Body of pancreas (tissue), 4 donors: ENCODE data around the gene CLEC4E. TPM values are rescaled to one million over a fixed set of nuclear protein-coding genes. Genes with fewer than 3 reads are reported as not detected.
A peak's percentile ranks its signal among the peaks of the same experiment; 100 is the strongest.
"Not testable (repeated sequence)": the region's sequence is repeated elsewhere in the genome, so short reads cannot be mapped to it uniquely, and the experiment has no call there.

Source experiments
- ATAC-seq: fragments of 150-250 bp; one replicate; pipeline ENCODE4 v1.9.1; 2016
- DNase-seq, 4 donors: peaks; one replicate each; pipeline ENCODE4 v3.0.0-alpha.2; 2019
- H3K27ac ChIP-seq, 4 donors: fragments of 200-600 bp; sonication (generic); 1 replicate in 3 of 4; 2 replicates in 1 of 4; pipeline versions ENCODE4 v1.5.1 to v1.6.1; 2016 to 2019; ENCODE audit warnings: mild to moderate bottlenecking in 1 of 4, mixed read lengths in 1 of 4, moderate library complexity in 1 of 4
- H3K27me3 ChIP-seq, 2 donors: fragments of 200-600 bp; sonication (generic); one replicate each; pipeline ENCODE4 v1.6.0; 2016; ENCODE audit warnings: mild to moderate bottlenecking in 1 of 2
- H3K36me3 ChIP-seq, 2 donors: fragments of 200-600 bp; sonication (generic); replicated peaks in 1 of 2; 2 replicates each; pipeline ENCODE4 v1.5.1; 2016; ENCODE audit warnings: low read depth in 2 of 2; ENCODE audit not compliant: insufficient read depth in 1 of 2
- H3K4me1 ChIP-seq: fragments of 200-600 bp; sonication (generic); one replicate; pipeline ENCODE4 v1.6.0; 2016
- H3K4me3 ChIP-seq, 2 donors: fragments of 200-600 bp; sonication (generic); 1 replicate in 1 of 2; 2 replicates in 1 of 2; pipeline ENCODE4 v1.5.1; 2016 to 2019
- H3K9me3 ChIP-seq, 3 donors: fragments of 200-600 bp; sonication (generic); 1 replicate in 2 of 3; 2 replicates in 1 of 3; pipeline ENCODE4 v1.5.1; 2016
- CTCF ChIP-seq, 7 experiments: fragments of 450-650 bp in 4 of 7; fragments of 200-600 bp in 3 of 7; sonication (generic) in 3 of 7; IDR thresholded peaks; one replicate each; pipeline ENCODE4 v1.5.1; 2016 to 2019; ENCODE audit warnings: antibody characterized with exemption in 7 of 7
- POLR2A ChIP-seq, 3 donors: fragments of 450-650 bp; IDR thresholded peaks; one replicate each; pipeline ENCODE4 v1.6.1; 2016; ENCODE audit warnings: antibody characterized with exemption in 3 of 3, mild to moderate bottlenecking in 2 of 3
- WGBS, 2 donors: methylation state at CpG; one replicate each; pipeline ENCODE4 v1.1.5; 2017; 5-methylcytosine and 5-hydroxymethylcytosine counted together
- intact Hi-C: fragments of 100-400 bp; cut with DNase I; formaldehyde crosslinking; loops from one replicate; pipeline ENCODE4 v1.15.1; 2023
- total RNA-seq, 2 donors: library from RNA; depleted of rRNA; stranded (reverse); fragments of >200 nt; gene quantifications; one replicate each; pipeline ENCODE4 v1.1.0, GENCODE V29; 2016

The CLEC4E gene
- total RNA-seq, 2 donors from 2014 or later: 0.33 to 2.6 TPM

GRCh38 chr12:8544295-8544694, 3.6 kb upstream of the CLEC4E start:
- ATAC-seq (peak; percentile 68), DNase-seq (peak; percentile 66 to 74 (median 71))
- intact Hi-C loops: no loop called here
- Histone ChIP-seq H3K4me3 (no peak overlapping the region), H3K36me3 (no peaks in the 10 kb centered on the region), H3K27ac (no peak overlapping the region), H3K27me3 (no peaks in the 10 kb centered on the region), H3K9me3 (no peaks in the 10 kb centered on the region), H3K4me1 (no peaks in the 10 kb centered on the region)
- 0% methylated on average over 3 of the region's 3 CpGs for WGBS, 2 donors
- no peak for TF ChIP-seq POLR2A (IDR thresholded peaks at IDR 0.05)
- peak; percentile 43 to 93 (median 82) for TF ChIP-seq CTCF (IDR thresholded peaks at IDR 0.05)

DNA sequence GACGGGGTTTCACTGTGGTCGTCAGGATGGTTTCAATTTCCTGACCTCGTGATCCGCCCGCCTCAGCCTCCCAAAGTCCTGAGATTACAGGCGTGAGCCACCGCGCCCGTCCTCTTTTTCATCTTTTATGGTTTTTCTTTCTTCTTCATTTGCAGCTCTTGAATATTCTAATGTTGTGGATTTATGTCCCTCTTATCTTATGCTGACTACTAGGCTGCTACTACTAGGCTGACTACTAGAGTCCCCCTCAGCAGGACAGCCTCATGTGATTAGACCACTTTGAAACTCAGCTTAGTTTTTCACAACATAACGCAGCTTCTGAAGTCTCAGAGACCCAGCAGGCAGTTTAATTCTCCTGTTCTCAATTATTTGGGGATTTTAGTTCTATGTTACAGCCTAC, 857 bp upstream of the CLEC4E start:
- Histone ChIP-seq H3K36me3 (no peaks in the 10 kb centered on the region), H3K27me3 (no peaks in the 10 kb centered on the region), H3K4me1 (no peaks in the 10 kb centered on the region), H3K4me3 (no peak overlapping the region), H3K27ac (peak overlapping the region in 1 of 4 donors; percentile 2), H3K9me3 (no peaks in the 10 kb centered on the region)
- TF ChIP-seq POLR2A (IDR thresholded peaks at IDR 0.05) (no peak), CTCF (IDR thresholded peaks at IDR 0.05) (no peak)
- WGBS, 2 donors: 80 to 81% methylated on average over 10 of the region's 10 CpGs
- DNase-seq (no peak), ATAC-seq (no peak)
- intact Hi-C loops: no loop called here

- DNase-seq, H3K9me3 ChIP-seq, ATAC-seq, intact Hi-C loops, H3K27ac ChIP-seq, H3K4me1 ChIP-seq, H3K4me3 ChIP-seq, H3K36me3 ChIP-seq, H3K27me3 ChIP-seq: not testable (repeated sequence)
- 86 to 90% methylated on average over 15 to 16 of the region's 16 CpGs for WGBS, 2 donors
These were observed 2.9 kb downstream of the CLEC4E start for GRCh38 chr12:8537820-8538219.

GRCh38 chr12:8532045-8532444, 8.7 kb downstream of the CLEC4E start:
- H3K27ac ChIP-seq: no peak overlapping the region
- TF ChIP-seq POLR2A (IDR thresholded peaks at IDR 0.05) (no peak), CTCF (IDR thresholded peaks at IDR 0.05) (no peak)
- ATAC-seq: no peak
- intact Hi-C loops: no loop called here
- no peaks in the 10 kb centered on the region for H3K9me3 ChIP-seq
- DNase-seq: no peak
- H3K4me1 ChIP-seq: no peaks in the 10 kb centered on the region
- no peaks in the 10 kb centered on the region for H3K27me3 ChIP-seq
- 54 to 68% methylated on average over 7 of the region's 7 CpGs for WGBS, 2 donors
- H3K36me3 ChIP-seq: no peaks in the 10 kb centered on the region
- no peak overlapping the region for H3K4me3 ChIP-seq

- no peak overlapping the region for H3K27ac ChIP-seq
- no peak for TF ChIP-seq CTCF (IDR thresholded peaks at IDR 0.05)
- TF ChIP-seq POLR2A (IDR thresholded peaks at IDR 0.05): no peak
- H3K36me3 ChIP-seq: no peaks in the 10 kb centered on the region
- no peak overlapping the region for H3K4me3 ChIP-seq
- H3K9me3 ChIP-seq: no peaks in the 10 kb centered on the region
- 65 to 66% methylated on average over 12 to 30 of the region's 30 CpGs for WGBS, 2 donors
- DNase-seq (no peak), ATAC-seq (no peak)
- intact Hi-C loops: no loop called here
- H3K4me1 ChIP-seq: no peaks in the 10 kb centered on the region
- no peaks in the 10 kb centered on the region for H3K27me3 ChIP-seq
These were observed 13.2 kb downstream of the CLEC4E start for GRCh38 chr12:8527250-8528130.
